Fibroblast of mammary gland (primary cell): ENCODE data around the gene PFDN4.

Experiments
- DNase-seq: peaks from one replicate; pipeline ENCODE4 v3.0.0-alpha.2; 2010; ENCODE audit warnings: low read depth
- H3K4me3 ChIP-seq: 2 replicates; pipeline ENCODE4 v1.5.1; 2011; ENCODE audit warnings: low read depth, mild to moderate bottlenecking, low read length, moderate library complexity; ENCODE audit not compliant: control insufficient read depth
- CTCF ChIP-seq: conservative IDR thresholded peaks from 2 replicates; pipeline ENCODE4 v1.5.1; 2011; ENCODE audit warnings: low read depth, low read length, inconsistent platforms; ENCODE audit not compliant: control insufficient read depth, insufficient read depth

PFDN4 gene

DNA sequence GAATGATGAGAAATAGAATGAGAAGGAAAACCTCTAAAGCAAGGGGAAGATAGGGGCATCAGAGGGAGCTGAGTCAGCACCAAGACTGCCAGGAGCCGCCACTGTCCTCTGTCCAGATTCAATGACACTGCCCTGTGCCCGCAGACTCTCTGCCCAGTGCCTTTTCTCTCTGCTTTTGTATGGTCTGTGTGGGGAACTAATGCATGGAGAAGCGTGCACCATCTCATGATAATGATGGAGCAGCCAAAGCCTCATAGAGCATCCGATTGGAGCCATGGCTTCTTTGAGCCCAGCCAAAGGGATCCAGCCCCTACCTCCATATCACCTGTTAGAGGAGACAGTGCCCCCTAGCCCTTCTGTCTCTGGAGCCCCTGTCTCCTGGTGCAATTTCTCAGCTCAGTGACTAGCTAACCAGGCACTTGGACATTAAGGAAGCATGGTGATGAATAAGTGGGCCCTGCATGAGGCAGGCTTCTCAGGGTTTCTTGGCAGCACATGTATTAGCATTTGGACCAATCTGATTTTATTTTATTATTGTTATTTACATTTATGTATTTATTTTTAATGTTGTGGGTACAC, 6.5 kb upstream of the PFDN4 start:
- DNase-seq = no peak
- H3K4me3 ChIP-seq = no peak overlapping the region
- no peak for TF ChIP-seq CTCF

GRCh38 chr20:54203281-54203680, 4.6 kb upstream of the PFDN4 start:
- no peak for DNase-seq
- no peak overlapping the region for H3K4me3 ChIP-seq
- TF ChIP-seq CTCF = no peak

GRCh38 chr20:54204063-54204462, 3.8 kb upstream of the PFDN4 start:
- no peak for DNase-seq
- H3K4me3 ChIP-seq = no peak overlapping the region
- TF ChIP-seq CTCF = no peak

- no peak for DNase-seq
- H3K4me3 ChIP-seq = no peak overlapping the region
- TF ChIP-seq CTCF = no peak
Observed at GRCh38 chr20:54204481-54204880, 3.4 kb upstream of the PFDN4 start.

GRCh38 chr20:54205450-54205849, 2.4 kb upstream of the PFDN4 start:
- no peak for TF ChIP-seq CTCF
- DNase-seq = no peak
- H3K4me3 ChIP-seq = no peak overlapping the region

GRCh38 chr20:54207053-54207742, 689 bp upstream of the PFDN4 start:
- DNase-seq = no peak
- no peak overlapping the region for H3K4me3 ChIP-seq
- no peak for TF ChIP-seq CTCF
